Body of pancreas (tissue), 4 donors: ENCODE results near the gene PLTP. TPM values are rescaled to one million over a fixed set of nuclear protein-coding genes. Genes with fewer than 3 reads are reported as not detected.

ENCODE experiments used
- ATAC-seq: fragments of 150-250 bp; one replicate; pipeline ENCODE4 v1.9.1; 2016
- DNase-seq, 4 donors: peaks; one replicate each; pipeline ENCODE4 v3.0.0-alpha.2; 2019
- H3K27ac ChIP-seq, 4 donors: fragments of 200-600 bp; sonication (generic); 1 replicate in 3 of 4; 2 replicates in 1 of 4; pipeline versions ENCODE4 v1.5.1 to v1.6.1; 2016 to 2019; ENCODE audit warnings: mild to moderate bottlenecking in 1 of 4, mixed read lengths in 1 of 4, moderate library complexity in 1 of 4
- H3K27me3 ChIP-seq, 2 donors: fragments of 200-600 bp; sonication (generic); one replicate each; pipeline ENCODE4 v1.6.0; 2016; ENCODE audit warnings: mild to moderate bottlenecking in 1 of 2
- H3K36me3 ChIP-seq, 2 donors: fragments of 200-600 bp; sonication (generic); replicated peaks in 1 of 2; 2 replicates each; pipeline ENCODE4 v1.5.1; 2016; ENCODE audit warnings: low read depth in 2 of 2; ENCODE audit not compliant: insufficient read depth in 1 of 2
- H3K4me1 ChIP-seq: fragments of 200-600 bp; sonication (generic); one replicate; pipeline ENCODE4 v1.6.0; 2016
- H3K4me3 ChIP-seq, 2 donors: fragments of 200-600 bp; sonication (generic); 1 replicate in 1 of 2; 2 replicates in 1 of 2; pipeline ENCODE4 v1.5.1; 2016 to 2019
- H3K9me3 ChIP-seq, 3 donors: fragments of 200-600 bp; sonication (generic); 1 replicate in 2 of 3; 2 replicates in 1 of 3; pipeline ENCODE4 v1.5.1; 2016
- POLR2A ChIP-seq, 3 donors: fragments of 450-650 bp; IDR thresholded peaks; one replicate each; pipeline ENCODE4 v1.6.1; 2016; ENCODE audit warnings: antibody characterized with exemption in 3 of 3, mild to moderate bottlenecking in 2 of 3
- WGBS, 2 donors: methylation state at CpG; one replicate each; pipeline ENCODE4 v1.1.5; 2017; 5-methylcytosine and 5-hydroxymethylcytosine counted together
- intact Hi-C: fragments of 100-400 bp; cut with DNase I; formaldehyde crosslinking; loops from one replicate; pipeline ENCODE4 v1.15.1; 2023
- total RNA-seq, 2 donors: library from RNA; depleted of rRNA; stranded (reverse); fragments of >200 nt; gene quantifications; one replicate each; pipeline ENCODE4 v1.1.0, GENCODE V29; 2016
- TF ChIP-seq, protein P1 (sequence below), 7 experiments: fragments of 450-650 bp in 4 of 7; fragments of 200-600 bp in 3 of 7; sonication (generic) in 3 of 7; IDR thresholded peaks; one replicate each; pipeline ENCODE4 v1.5.1; 2016 to 2019; ENCODE audit warnings: antibody characterized with exemption in 7 of 7

PLTP gene
- total RNA-seq, 2 donors from 2014 or later, result 109 to 198 TPM

DNA sequence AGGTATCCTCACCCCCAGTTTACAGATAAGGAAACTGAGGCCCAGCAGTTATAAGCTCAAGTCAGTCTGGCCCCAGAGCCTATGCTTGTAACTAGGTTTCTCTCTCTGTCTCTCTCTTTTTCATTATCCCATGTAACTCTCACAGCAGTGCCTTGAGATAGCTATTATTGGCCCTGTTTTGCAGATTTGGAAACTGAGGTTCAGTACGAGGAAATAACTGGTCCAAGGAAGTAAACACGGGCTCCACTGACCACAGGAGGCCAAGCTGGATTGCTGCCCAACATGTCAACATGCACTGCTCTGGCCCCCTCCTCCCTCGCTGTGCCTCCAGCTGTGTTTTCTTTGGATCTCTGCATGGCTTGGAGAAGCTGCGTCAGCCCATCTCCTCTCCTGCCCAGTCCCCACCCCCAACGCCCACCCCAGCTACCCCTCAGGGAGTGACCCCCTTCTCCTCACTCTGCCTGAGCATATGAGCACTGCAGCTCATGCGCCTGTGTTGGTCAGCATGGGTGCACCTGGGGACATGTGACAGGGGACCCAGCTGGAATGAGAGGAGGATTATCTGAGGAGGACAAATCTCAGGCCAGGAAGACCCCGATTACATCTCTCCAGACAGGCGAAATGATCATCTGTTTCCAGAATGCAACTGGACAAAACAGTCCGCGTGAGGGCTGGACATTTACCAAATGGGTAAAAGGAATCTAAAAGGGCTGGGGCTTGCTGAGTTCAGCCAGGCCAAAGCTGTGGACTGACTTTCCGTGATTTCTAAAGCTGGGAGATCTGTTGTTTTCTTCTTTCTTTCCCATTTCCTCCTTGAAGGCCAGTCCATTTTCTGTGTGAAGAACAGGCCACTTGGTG, 7.8 kb upstream of the PLTP start:
- intact Hi-C loops, result no loop called here
- H3K4me3 ChIP-seq, result no peak overlapping the region
- TF ChIP-seq, protein P1, sequence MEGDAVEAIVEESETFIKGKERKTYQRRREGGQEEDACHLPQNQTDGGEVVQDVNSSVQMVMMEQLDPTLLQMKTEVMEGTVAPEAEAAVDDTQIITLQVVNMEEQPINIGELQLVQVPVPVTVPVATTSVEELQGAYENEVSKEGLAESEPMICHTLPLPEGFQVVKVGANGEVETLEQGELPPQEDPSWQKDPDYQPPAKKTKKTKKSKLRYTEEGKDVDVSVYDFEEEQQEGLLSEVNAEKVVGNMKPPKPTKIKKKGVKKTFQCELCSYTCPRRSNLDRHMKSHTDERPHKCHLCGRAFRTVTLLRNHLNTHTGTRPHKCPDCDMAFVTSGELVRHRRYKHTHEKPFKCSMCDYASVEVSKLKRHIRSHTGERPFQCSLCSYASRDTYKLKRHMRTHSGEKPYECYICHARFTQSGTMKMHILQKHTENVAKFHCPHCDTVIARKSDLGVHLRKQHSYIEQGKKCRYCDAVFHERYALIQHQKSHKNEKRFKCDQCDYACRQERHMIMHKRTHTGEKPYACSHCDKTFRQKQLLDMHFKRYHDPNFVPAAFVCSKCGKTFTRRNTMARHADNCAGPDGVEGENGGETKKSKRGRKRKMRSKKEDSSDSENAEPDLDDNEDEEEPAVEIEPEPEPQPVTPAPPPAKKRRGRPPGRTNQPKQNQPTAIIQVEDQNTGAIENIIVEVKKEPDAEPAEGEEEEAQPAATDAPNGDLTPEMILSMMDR (IDR thresholded peaks at IDR 0.05), result no peak
- no peak for TF ChIP-seq POLR2A (IDR thresholded peaks at IDR 0.05)
- 39 to 48% methylated on average over 11 of the region's 11 CpGs for WGBS, 2 donors
- H3K27ac ChIP-seq, result peak overlapping the region in 1 of 4 donors; percentile 28
- no peaks in the 10 kb centered on the region for H3K9me3 ChIP-seq
- H3K27me3 ChIP-seq, result no peaks in the 10 kb centered on the region
- H3K36me3 ChIP-seq, result no peaks in the 10 kb centered on the region
- peak; percentile 43 for ATAC-seq
- DNase-seq, result peak in 3 of 4 donors; percentile 55 to 59 (median 58)
- no peaks in the 10 kb centered on the region for H3K4me1 ChIP-seq

DNA sequence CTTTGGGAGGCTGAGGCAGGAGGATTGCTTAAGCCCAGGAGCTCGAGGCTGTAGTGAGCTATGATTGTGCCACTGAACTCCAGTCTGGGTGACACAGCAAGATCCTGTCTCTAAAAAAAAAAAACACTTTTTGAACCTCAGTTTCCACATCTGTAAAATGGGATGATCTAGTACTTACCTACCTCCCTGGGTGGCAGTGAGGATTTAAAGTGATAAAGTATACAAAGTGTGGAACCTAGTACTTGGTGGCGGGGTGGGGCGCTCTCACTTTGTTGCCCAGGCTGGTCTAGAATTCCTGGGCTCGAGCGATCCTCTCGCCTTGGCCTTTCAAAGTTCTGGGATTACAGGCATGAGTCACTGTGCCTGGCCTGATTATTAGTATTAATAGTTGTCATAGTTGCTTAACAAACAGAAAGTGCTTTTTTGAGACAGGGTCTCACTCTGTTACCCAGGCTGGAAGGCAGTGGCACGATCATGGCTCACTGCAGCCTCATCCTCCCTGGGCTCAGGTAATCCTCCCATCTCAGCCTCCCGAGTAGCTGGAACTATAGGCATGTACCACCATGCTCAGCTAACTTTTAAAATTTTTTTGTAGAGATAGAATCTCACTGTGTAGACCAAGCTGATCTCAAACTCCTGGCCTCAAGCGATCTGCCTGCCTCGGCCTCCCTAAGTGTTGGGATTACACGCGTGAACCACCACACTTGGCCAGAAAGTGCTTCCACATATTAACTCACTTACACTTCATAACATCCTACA, 7.0 kb upstream of the PLTP start:
- intact Hi-C loops, result no loop called here
- ATAC-seq, result no peak
- no peaks in the 10 kb centered on the region for H3K4me1 ChIP-seq

DNA sequence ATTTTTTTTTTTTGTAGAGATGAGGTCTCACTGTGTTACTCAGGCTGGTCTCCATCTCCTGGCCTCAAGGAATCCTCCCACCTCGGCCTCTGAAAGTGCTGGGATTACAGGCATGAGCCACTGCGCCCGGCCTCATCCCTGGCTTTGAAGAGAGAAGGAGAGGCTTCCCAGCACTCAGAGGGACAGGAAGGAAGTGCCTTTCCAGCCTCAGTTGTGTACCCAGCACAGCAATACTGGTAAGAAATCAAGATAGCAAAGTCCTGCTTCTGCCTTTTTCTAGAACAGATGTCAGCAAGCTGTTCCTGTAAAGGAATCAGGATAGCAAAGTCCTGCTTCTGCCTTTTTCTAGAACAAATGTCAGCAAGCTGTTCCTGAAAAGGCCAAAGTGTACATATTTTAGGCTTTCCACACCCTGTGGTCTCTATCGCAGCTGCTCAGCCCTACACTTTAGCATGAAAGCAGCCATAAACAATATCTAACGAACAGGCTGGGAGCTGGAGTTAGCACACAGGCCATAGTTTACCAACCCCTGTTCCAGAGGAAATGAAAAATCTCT, 6.3 kb upstream of the PLTP start:
- no peaks in the 10 kb centered on the region for H3K27me3 ChIP-seq
- DNase-seq (no peak), ATAC-seq (peak; percentile 30)
- H3K27ac ChIP-seq, result peak overlapping the region in 2 of 4 donors; percentile 28 to 51
- H3K4me1 ChIP-seq, result no peaks in the 10 kb centered on the region
- H3K9me3 ChIP-seq, result no peaks in the 10 kb centered on the region
- intact Hi-C loops, result no loop called here
- H3K36me3 ChIP-seq, result no peaks in the 10 kb centered on the region
- 75 to 77% methylated on average over 5 of the region's 5 CpGs for WGBS, 2 donors
- no peak overlapping the region for H3K4me3 ChIP-seq
- TF ChIP-seq POLR2A (IDR thresholded peaks at IDR 0.05), result no peak
- TF ChIP-seq, protein P1 (IDR thresholded peaks at IDR 0.05), result no peak

More for the DNA sequence above, 7.0 kb upstream of the PLTP start:
- H3K36me3 ChIP-seq, result no peaks in the 10 kb centered on the region
- no peak for DNase-seq
- H3K9me3 ChIP-seq, result no peaks in the 10 kb centered on the region
- 84 to 96% methylated on average over 12 of the region's 12 CpGs for WGBS, 2 donors
- TF ChIP-seq POLR2A (IDR thresholded peaks at IDR 0.05), result no peak
- TF ChIP-seq, protein P1 (IDR thresholded peaks at IDR 0.05), result no peak
- peak overlapping the region in 2 of 4 donors; percentile 28 to 51 for H3K27ac ChIP-seq
- H3K27me3 ChIP-seq, result no peaks in the 10 kb centered on the region
- H3K4me3 ChIP-seq, result no peak overlapping the region

DNA sequence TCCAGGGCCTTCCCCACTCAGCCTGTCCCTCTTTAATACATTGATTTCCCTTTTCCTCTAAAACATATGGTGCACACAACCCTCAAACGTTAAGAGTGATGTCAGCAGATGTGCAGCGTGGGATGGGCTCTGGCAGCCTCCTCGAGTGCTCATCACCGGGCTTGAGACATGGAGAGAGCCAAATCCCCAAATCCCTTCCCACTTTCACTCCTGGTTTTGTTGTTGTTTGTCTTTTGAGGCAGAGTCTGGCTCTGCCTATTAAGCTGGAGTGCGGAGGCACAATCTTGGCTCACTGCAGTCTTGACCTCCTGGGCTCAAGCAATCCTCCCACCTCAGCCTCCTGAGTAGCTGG, 5.8 kb upstream of the PLTP start:
- H3K4me1 ChIP-seq, result no peaks in the 10 kb centered on the region
- intact Hi-C loops, result no loop called here
- H3K27me3 ChIP-seq, result no peaks in the 10 kb centered on the region
- DNase-seq (peak in 1 of 4 donors; percentile 36), ATAC-seq (no peak)
- H3K4me3 ChIP-seq, result no peak overlapping the region
- TF ChIP-seq, protein P1 (IDR thresholded peaks at IDR 0.05), result no peak
- no peak for TF ChIP-seq POLR2A (IDR thresholded peaks at IDR 0.05)
- H3K9me3 ChIP-seq, result no peaks in the 10 kb centered on the region
- no peaks in the 10 kb centered on the region for H3K36me3 ChIP-seq
- H3K27ac ChIP-seq, result peak overlapping the region in 2 of 4 donors; percentile 28 to 51
- 78 to 84% methylated on average over 5 of the region's 5 CpGs for WGBS, 2 donors
